Stimulated activated CD4-positive, alpha-beta T cell treated with anti-CD3 and anti-CD28 coated beads, Interleukin-4, amount 100 ng/mL, for 24 hours (primary cell): ENCODE results near the gene PSMC5.
"Not testable (repeated sequence)": the region's sequence is repeated elsewhere in the genome, so short reads cannot be mapped to it uniquely, and the experiment has no call there.

Source experiments
- DNase-seq: peaks from one replicate; pipeline ENCODE4 v3.0.0-alpha.2; 2020

Gene PSMC5

GRCh38 chr17:63841350-63842172 lies 14.3 kb downstream of the PSMC5 start:
- no peak for DNase-seq

GRCh38 chr17:63842173-63842539 lies 14.9 kb downstream of the PSMC5 start:
- no peak for DNase-seq

- DNase-seq = peak; percentile 98
Measured at GRCh38 chr17:63842540-63843386, 15.5 kb downstream of the PSMC5 start, which contains the start of gene SMARCD2. TSS of gene SMARCD2 (minus strand) at chr17:63842685. CDS start at chr17:63842674, 11 bp downstream.

GRCh38 chr17:63843387-63843888 lies 16.2 kb downstream of the PSMC5 start:
- peak; percentile 43 for DNase-seq

DNA sequence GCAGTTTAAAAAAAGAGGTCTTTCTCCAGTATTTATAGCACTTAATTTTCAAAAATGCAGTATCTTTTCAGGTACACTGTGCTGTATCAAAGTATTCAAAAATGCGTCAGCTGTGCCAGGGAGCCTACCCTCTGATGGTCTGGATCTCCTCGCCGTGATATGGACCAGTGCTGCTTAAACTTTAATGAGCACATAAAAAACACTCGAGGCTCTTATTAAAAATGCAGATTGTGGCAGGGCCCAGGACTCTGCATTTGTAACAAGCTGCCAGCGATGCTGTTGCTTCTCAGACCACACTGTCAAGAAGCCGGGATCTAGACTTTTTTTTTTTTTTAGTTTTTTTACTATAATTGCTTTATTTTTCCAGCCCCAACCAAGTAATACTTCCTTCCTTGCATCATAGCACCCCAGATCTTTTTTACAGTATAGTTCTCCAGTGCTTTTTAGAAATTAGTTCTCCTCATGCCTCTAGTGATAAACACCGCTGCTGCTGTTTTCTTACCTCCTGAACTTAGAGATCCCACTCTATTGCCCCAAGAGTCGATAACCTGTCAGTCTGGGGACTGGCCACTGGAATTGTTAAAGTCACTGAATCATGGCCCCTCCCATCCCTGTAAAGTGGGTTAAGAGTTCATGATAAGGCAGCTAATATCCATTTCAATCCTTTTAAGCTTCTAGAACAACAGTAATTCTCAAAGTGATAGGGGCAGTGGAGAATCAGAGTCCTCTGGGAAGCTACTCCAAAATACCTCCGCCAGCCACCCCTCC lies 16.9 kb downstream of the PSMC5 start:
- DNase-seq = no peak

GRCh38 chr17:63845509-63845908 lies 18.3 kb downstream of the PSMC5 start:
- DNase-seq = no peak

DNA sequence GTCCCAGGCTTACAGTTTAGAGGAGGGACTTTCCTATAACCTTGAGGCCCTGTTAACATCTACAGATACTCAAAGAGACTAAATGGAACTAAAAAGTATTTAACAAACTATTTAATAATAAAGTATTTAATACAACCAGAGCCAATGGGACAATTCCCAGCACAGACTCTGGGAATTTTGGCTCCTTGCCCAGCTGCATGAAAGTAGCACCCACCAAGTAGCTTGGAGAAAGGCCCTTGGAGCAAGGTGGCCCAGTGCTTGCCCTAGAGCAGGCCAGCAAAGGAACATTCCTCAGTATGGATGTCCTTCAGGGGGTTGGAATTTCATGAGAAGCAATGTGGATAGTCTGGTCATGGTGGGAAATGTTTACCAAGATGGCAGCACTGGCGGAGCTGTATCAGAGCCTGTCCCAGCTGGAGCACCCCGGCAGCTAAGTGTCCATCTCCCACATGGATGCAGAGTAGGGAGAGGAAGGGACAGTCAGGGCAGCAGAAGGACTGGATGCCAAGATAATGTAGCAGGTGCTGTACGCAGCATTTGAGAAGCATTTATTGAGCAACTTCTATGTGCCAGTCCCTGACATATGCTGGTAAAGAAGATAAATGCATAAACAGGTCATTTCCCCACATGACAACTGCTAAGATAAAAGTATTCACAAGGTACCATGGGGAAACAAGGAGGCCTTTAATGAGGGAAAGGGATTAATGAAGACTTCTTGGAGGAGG lies 20.5 kb downstream of the PSMC5 start:
- DNase-seq = no peak

DNA sequence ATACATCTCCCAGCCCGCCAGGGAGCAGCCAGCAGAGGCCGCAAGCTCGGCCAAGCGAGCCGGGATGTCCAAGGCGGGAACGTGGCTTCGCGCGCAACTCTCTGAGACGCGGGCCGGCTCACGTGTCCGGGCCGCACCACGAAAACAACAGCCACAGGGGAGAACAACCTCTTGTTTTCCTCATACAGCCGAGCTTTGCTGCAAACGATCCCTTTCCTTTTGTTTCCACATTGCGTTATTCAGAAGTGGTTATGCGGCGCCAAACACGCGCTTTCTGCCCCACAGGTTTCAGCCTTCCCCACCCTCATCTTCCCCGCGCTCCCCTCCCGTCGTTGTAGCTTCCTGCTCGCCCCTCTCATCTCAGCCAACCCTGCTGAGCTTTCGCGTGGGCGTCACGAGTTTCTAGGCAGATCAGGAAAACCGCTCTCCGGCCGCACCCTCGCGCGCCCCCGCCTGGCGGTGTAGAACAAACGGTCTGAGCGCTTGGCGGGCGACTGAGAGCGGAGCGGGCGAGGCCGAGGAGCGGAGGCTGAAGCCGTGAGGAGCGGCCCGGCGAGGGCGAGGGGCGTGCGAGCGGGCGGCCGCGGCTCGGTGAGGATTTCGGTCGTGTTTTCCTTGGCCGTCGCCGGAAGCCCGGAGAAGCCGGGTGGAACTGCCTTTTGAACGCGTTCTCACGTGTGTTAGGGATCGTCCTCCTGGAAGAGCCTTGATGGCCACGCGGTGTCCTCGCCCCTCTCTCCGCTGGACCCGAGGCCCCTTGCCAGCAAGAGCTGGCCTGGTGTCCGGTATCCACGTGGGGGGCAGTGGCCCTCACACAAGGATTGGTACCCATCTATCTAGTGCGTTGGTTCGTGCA lies 21.8 kb downstream of the PSMC5 start:
- peak; percentile 99 for DNase-seq

GRCh38 chr17:63850401-63850800 lies 23.2 kb downstream of the PSMC5 start:
- no peak for DNase-seq

DNA sequence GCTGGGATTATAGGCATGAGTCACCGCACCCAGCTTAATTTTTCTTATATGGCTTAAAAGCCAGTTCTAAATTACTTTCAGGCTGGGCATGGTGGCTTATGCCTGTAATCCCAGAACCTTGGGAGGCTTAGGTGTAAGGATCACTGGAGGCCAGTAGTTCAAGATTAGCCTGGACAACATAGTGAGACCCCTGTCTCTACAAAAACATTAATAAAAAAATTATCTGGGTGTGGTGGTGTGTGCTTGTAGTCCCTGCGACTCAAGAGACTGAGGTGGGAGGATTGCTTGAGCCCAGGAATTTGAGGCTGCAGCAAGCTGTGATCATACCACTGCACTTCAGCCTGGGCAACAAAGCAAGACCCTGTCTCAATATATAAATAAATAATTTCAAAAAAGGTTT lies 26.0 kb downstream of the PSMC5 start:
- no peak for DNase-seq

- DNase-seq = no peak
Measured at GRCh38 chr17:63854709-63855108, 27.5 kb downstream of the PSMC5 start.

GRCh38 chr17:63855185-63855584 lies 28.0 kb downstream of the PSMC5 start:
- no peak for DNase-seq

DNA sequence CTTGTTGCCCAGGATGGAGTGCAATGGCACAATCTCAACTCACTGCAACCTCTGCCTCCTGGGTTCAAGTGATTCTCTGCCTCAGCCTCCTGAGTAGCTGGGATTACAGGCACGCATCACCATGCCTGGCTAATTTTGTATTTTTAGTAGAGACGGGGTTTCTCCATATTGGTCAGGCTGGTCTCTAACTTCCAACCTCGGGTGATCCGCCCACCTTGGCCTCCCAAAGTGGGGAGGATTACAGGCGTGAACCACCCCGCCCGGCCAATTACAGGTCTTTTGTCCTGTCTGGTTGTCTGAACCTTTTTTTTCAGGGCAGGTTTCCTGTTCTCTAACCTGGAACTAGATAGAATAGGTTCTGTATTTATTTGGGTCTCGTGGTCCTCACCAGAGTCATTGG lies 29.2 kb downstream of the PSMC5 start:
- DNase-seq = not testable (repeated sequence)

DNA sequence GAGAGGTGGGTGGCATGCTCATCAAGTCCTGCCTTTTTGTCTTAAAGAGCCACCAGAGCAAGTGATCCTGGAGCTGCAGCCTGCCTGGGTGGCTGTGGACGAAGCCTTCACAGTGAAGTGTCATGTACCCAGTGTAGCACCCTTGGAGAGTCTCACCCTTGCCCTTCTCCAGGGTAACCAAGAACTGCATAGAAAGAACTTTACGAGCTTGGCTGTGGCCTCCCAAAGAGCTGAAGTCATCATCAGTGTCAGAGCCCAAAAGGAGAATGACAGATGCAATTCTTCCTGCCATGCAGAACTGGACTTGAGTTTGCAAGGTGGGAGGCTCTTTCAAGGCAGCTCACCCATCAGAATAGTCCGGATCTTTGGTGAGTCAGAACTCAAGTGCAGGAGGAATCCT lies 32.0 kb downstream of the PSMC5 start:
- DNase-seq = no peak

DNA sequence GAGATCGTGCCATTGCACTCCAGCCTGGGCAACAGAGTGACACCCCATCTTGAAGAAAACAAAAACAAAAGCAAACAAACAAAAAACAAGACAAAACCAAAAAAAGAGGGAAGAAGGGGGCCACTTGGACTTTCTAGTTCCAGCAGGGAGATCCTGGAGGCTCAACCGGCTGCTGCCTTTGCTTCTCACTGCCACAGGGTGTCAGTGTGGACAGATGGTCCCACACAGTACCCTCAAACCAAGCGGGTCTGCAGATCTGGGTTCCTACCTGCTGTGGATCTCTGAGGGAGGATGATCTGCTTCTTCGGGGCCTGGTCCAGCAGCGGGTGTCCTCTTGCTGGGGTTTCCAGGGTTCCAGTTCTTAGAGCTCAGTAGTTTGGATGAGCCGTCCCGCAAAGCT lies 39.4 kb downstream of the PSMC5 start:
- DNase-seq = not testable (repeated sequence)

DNA sequence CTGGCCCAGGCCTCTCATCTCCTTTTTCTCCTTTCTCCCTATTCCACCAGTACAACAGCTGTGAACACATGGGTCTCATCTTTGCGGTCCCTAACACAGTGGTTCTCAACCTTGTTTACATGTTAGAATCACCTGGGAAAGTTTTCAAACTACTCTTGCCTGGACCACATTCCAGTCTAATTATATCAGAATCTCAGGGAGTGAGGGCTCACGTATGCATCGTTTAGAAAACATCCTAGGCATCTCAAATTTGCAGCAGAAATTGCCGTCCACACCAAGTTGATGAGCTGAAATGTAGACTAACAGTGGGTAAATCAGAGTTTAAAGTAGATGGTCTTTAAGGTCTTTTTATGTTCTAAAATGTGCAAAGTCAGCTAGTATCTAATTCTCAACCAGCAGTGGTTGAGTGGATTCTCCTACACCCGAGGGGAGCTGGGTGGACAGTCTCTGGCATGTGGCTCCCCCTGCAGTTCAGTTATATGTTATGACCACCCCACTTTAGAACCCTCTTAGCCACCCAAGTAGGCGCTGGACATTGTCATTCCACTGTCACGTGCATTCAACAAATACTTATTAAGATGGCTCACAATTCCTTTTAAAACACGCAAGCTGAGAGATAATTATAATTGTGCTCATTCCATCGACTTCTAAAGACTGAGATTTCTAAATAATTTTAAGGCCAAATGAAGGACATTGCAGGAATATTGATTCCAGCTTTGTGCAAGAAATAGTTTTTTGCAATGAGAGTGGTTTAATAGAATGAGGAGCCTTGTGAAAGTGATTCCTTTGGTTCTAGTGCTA lies 42.5 kb downstream of the PSMC5 start:
- DNase-seq = not testable (repeated sequence)

GRCh38 chr17:63870292-63870665 lies 43.0 kb downstream of the PSMC5 start:
- not testable (repeated sequence) for DNase-seq

DNA sequence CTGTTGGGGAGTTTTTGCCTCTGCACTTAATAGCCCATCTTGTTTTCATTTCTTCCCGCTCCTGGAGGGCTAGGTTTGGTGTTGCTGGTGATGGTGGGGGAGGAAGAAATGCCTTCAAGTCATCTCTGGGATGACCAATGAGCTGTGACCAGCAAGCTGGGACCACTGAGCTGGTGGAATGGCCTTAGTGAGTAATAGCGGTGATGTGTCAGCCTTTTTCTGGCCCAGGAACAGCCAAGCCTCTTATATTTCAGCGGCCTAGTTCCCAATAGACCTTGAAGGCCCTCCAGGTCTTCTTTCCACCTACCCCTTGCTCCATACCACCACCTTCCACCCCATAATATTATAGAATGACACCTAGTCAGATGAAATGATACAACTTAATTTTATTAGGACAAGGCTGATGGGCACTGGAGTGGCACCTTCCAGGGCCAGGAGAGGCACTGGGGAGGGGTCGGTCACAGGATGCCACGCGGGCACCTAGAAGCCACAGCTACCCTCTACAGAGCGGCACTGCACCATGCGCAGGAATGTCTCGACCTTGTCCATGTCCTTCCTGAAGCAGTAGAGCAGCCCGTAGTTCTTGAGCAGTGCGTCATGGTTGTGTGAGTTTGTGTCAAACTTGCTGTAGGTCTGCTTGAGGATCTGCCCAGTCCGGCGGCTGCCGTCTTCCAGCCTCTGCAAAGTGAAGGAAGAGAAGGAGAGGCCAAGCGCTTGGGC lies 44.6 kb downstream of the PSMC5 start:
- DNase-seq = not testable (repeated sequence)

- DNase-seq = not testable (repeated sequence)
Measured at GRCh38 chr17:63873577-63873976, 46.3 kb downstream of the PSMC5 start, which contains the start of gene CSH2. TSS of gene CSH2 (minus strand) at chr17:63873677. CDS start at chr17:63873614, 63 bp downstream.
